H1 (cell line): ENCODE data around the gene CLDN7. TPM values are rescaled to one million over a fixed set of nuclear protein-coding genes. Genes with fewer than 3 reads are reported as not detected.
A peak's percentile ranks its signal among the peaks of the same experiment; 100 is the strongest.

Experiments used
- CHD1 ChIP-seq: IDR thresholded peaks from 2 replicates; pipeline ENCODE4 v1.6.1; 2012; ENCODE audit warnings: low read depth, low read length, improper control_type of control experiment
- CHD7 ChIP-seq: fragments of 300-600 bp; sonication (generic); IDR thresholded peaks from 2 replicates; pipeline ENCODE4 v1.7.1; 2012; ENCODE audit warnings: low read length, moderate library complexity, mild to moderate bottlenecking, inconsistent platforms; ENCODE audit not compliant: insufficient replicate concordance
- CREB1 ChIP-seq: IDR thresholded peaks from 2 replicates; pipeline ENCODE4 v1.6.1; 2012; ENCODE audit warnings: inconsistent platforms
- CTBP2 ChIP-seq: IDR thresholded peaks from 2 replicates; pipeline ENCODE4 v1.7.0; 2011; ENCODE audit warnings: borderline replicate concordance, mild to moderate bottlenecking, moderate library complexity, mixed read lengths, low read length; ENCODE audit not compliant: insufficient read depth, insufficient read length
- EGR1 ChIP-seq: IDR thresholded peaks from 2 replicates; pipeline ENCODE4 v1.6.1; 2011; ENCODE audit warnings: low read depth, low read length, borderline replicate concordance
- EZH2 ChIP-seq: fragments of 200-600 bp; sonication (generic); IDR thresholded peaks from 2 replicates; pipeline ENCODE4 v1.7.1; 2012; ENCODE audit warnings: low read depth, mild to moderate bottlenecking, moderate library complexity, low read length, inconsistent platforms; ENCODE audit not compliant: severe bottlenecking
- GTF2F1 ChIP-seq: IDR thresholded peaks from 2 replicates; pipeline ENCODE4 v1.6.1; 2012; ENCODE audit warnings: low read depth, low read length, improper control_type of control experiment, borderline replicate concordance
- HDAC2 ChIP-seq, 2 experiments: fragments of 300-600 bp in 1 of 2; sonication (generic) in 1 of 2; IDR thresholded peaks; 2 replicates each; pipeline ENCODE4 v1.6.1; 2011 to 2012; ENCODE audit warnings: low read depth in 2 of 2, low read length in 2 of 2, mild to moderate bottlenecking in 2 of 2, moderate library complexity in 2 of 2, borderline replicate concordance in 1 of 2, inconsistent platforms in 1 of 2
- TBP ChIP-seq: IDR thresholded peaks from 2 replicates; pipeline ENCODE4 v1.6.1; 2011; ENCODE audit warnings: low read depth, low read length, improper control_type of control experiment
- TEAD4 ChIP-seq: IDR thresholded peaks from 2 replicates; pipeline ENCODE4 v1.6.1; 2012; ENCODE audit warnings: low read depth, low read length, inconsistent platforms, mixed read lengths
- polyA plus RNA-seq, 7 experiments: library from polyadenylated mRNA; depleted of rRNA in 3 of 7; stranded (reverse) in 5 of 7; unstranded in 2 of 7; fragments of >200 nt in 5 of 7; fragments of 200-250 nt in 2 of 7; gene quantifications; 1 replicate in 5 of 7; 2 replicates in 1 of 7; 4 replicates in 1 of 7; pipeline versions ENCODE4 v1.2.1 to v1.2.3, GENCODE V29; 2011 to 2013; ENCODE audit warnings: missing spikeins in 2 of 7, mixed read lengths in 2 of 7
- total RNA-seq: library from RNA; stranded (reverse); fragmentation: NEBNext Ultra II Directional; extraction: Animal tissue kit (Norgen Biotek cat#: 25700); gene quantifications from 2 replicates; pipeline ENCODE4 v1.2.1, GENCODE V29; 2021

Gene CLDN7
- total and polyA plus RNA-seq, 2 of the 8 experiments (the other 6 are each of a cell fraction or from before 2014, with no cell fraction given) = 118 to 119 TPM

GRCh38 chr17:7296189-7296861, 34.0 kb upstream of the CLDN7 start (continued):
- TF ChIP-seq CHD7 = no peak
- TF ChIP-seq TEAD4 = peak; percentile 76
- TF ChIP-seq CHD1 = 0 out of 2 replicates have a peak, but pooled peaks have one; percentile 36
- no peak for TF ChIP-seq GTF2F1
- TF ChIP-seq EGR1 = 0 out of 2 replicates have a peak, but pooled peaks have one; percentile 20
- TF ChIP-seq CREB1 = no peak
- TF ChIP-seq TBP = no peak; the same call in 1 of the 2 replicates
- TF ChIP-seq HDAC2 (IDR thresholded peaks at IDR 0.05; ENCODE audit: borderline replicate concordance in 1 of 2, low read depth in 2 of 2, low read length in 2 of 2) = no peak; a peak in 1 of 4 replicates
- no peak for TF ChIP-seq EZH2
- no peak for TF ChIP-seq CTBP2
